G401 (cell line): Measurements from ENCODE around the gene SLIT1. TPM values are rescaled to one million over a fixed set of nuclear protein-coding genes. Genes with fewer than 3 reads are reported as not detected.

ENCODE experiments used
- DNase-seq: peaks from one replicate; pipeline ENCODE4 v3.0.0-alpha.2; 2015; ENCODE audit warnings: low spot score
- in situ Hi-C: cut with HindIII; loops from 2 replicates; pipeline ENCODE4 v1.10.0; 2016; ENCODE audit warnings: low sequenced_read_pairs, mixed read lengths
- total RNA-seq: library from RNA; depleted of rRNA; stranded (reverse); fragments of >200 nt; shearing (Covaris generic); gene quantifications from 2 replicates; pipeline ENCODE4 v1.2.3, GENCODE V29; 2014

SLIT1 gene
- total RNA-seq, 1 experiment from 2014 or later, result 0.20 TPM

GRCh38 chr10:97204826-97205679 is 19.3 kb upstream of the SLIT1 start:
- in situ Hi-C loops, result no loop called here
- no peak for DNase-seq

- DNase-seq, result no peak
Measured at GRCh38 chr10:97203220-97203619, 17.5 kb upstream of the SLIT1 start.

GRCh38 chr10:97200616-97201015 is 14.9 kb upstream of the SLIT1 start:
- in situ Hi-C loops, result no loop called here
- DNase-seq, result no peak

More at GRCh38 chr10:97203220-97203619, 17.5 kb upstream of the SLIT1 start:
- in situ Hi-C loops, result no loop called here

GRCh38 chr10:97199152-97199551 is 13.4 kb upstream of the SLIT1 start:
- in situ Hi-C loops, result no loop called here

GRCh38 chr10:97197030-97197500 is 11.3 kb upstream of the SLIT1 start:
- in situ Hi-C loops, result no loop called here
- no peak for DNase-seq

More at GRCh38 chr10:97199152-97199551, 13.4 kb upstream of the SLIT1 start:
- DNase-seq, result no peak

GRCh38 chr10:97196223-97197029 is 10.7 kb upstream of the SLIT1 start:
- DNase-seq, result peak; percentile 65
- in situ Hi-C loops, result no loop called here

- peak; percentile 18 for DNase-seq
- in situ Hi-C loops, result no loop called here
Measured at GRCh38 chr10:97195706-97196222, 10.0 kb upstream of the SLIT1 start.

GRCh38 chr10:97192952-97193435 is 7.2 kb upstream of the SLIT1 start:
- no peak for DNase-seq
- in situ Hi-C loops, result no loop called here

GRCh38 chr10:97190450-97190849 is 4.7 kb upstream of the SLIT1 start:
- no peak for DNase-seq

GRCh38 chr10:97188261-97188711 is 2.5 kb upstream of the SLIT1 start:
- in situ Hi-C loops, result no loop called here
- peak; percentile 58 for DNase-seq

More at GRCh38 chr10:97190450-97190849, 4.7 kb upstream of the SLIT1 start:
- in situ Hi-C loops, result no loop called here

GRCh38 chr10:97186911-97187310 is 1.2 kb upstream of the SLIT1 start:
- in situ Hi-C loops, result no loop called here
- DNase-seq, result no peak

- in situ Hi-C loops, result loop anchor here (5.0 kb wide), 1 partner anchor 38 kb away; no protein-coding TSS in a partner anchor
- DNase-seq, result no peak
Measured at GRCh38 chr10:97184971-97185325, 811 bp downstream of the SLIT1 start.

GRCh38 chr10:97183314-97183713 is 2.4 kb downstream of the SLIT1 start:
- in situ Hi-C loops, result loop anchor here (5.0 kb wide), 1 partner anchor 36 kb away; no protein-coding TSS in a partner anchor

GRCh38 chr10:97182288-97182990 is 3.3 kb downstream of the SLIT1 start:
- DNase-seq, result peak; percentile 72
- in situ Hi-C loops, result loop anchor here (5.0 kb wide), 1 partner anchor 35 kb away; no protein-coding TSS in a partner anchor

More at GRCh38 chr10:97183314-97183713, 2.4 kb downstream of the SLIT1 start:
- no peak for DNase-seq

- in situ Hi-C loops, result loop anchor here (5.0 kb wide), 1 partner anchor 34 kb away; no protein-coding TSS in a partner anchor
- DNase-seq, result no peak
Measured at GRCh38 chr10:97180986-97181385, 4.8 kb downstream of the SLIT1 start.

- in situ Hi-C loops, result loop anchor here (5.0 kb wide), 1 partner anchor 33 kb away; no protein-coding TSS in a partner anchor
Measured at GRCh38 chr10:97180363-97180755, 5.4 kb downstream of the SLIT1 start.

GRCh38 chr10:97179731-97180362 is 5.9 kb downstream of the SLIT1 start:
- in situ Hi-C loops, result loop anchor here (5.0 kb wide), 1 partner anchor 33 kb away; no protein-coding TSS in a partner anchor

More at GRCh38 chr10:97180363-97180755, 5.4 kb downstream of the SLIT1 start:
- DNase-seq, result no peak

GRCh38 chr10:97179311-97179710 is 6.4 kb downstream of the SLIT1 start:
- in situ Hi-C loops, result no loop called here
- DNase-seq, result no peak

More at GRCh38 chr10:97179731-97180362, 5.9 kb downstream of the SLIT1 start:
- peak; percentile 59 for DNase-seq
